Measurements from ENCODE around the gene SPO11. TPM values are rescaled to one million over a fixed set of nuclear protein-coding genes. Genes with fewer than 3 reads are reported as not detected.

The SPO11 gene
- total RNA-seq, 2 experiments from 2014 or later: not detected

DNA sequence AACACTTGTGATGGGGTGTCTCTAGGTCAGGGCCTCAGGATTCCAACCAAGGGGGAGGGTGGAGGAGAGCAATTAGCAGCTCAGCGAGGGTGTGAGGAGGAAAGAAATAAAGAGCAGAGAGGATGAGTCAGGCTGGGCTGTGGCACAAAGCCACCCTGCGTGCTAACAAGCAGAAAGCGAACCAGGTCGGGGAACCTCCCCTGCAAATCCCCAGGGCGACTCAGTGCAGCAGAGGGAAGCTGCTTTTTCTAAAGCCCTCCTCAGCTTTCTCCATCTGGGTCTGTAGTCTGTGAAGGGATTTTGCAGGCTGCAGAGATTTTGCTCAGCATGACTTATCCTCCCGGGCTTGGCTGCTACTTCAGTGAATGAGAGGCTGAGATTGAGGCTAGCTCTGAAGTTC is 6.6 kb upstream of the SPO11 start:
- Histone ChIP-seq H3K27ac (ENCODE audit: low read depth in 1 of 2, low read length in 2 of 2) (no peak overlapping the region), H3K4me1 (ENCODE audit: insufficient read depth, low read length) (no peaks in the 10 kb centered on the region), H3K36me3 (ENCODE audit: insufficient read depth, low read length) (no peaks in the 10 kb centered on the region), H3K9me3 (ENCODE audit: control insufficient read depth in 1 of 2, insufficient read depth in 1 of 2, low read length in 2 of 2) (no peaks in the 10 kb centered on the region), H3K27me3 (ENCODE audit: control insufficient read depth in 1 of 2, insufficient read depth in 2 of 2, low read length in 2 of 2) (peaks cover 6 to 19% of the 10 kb centered on the region in 2 experiments), H3K4me3 (ENCODE audit: low read length) (no peak overlapping the region)
- Mint-ChIP-seq H3K9me3 (peaks cover 4% of the 10 kb centered on the region), H3K4me3 (no peak overlapping the region), H3K27ac (no peak overlapping the region), H3K4me1 (ENCODE audit: low read depth) (no peaks in the 10 kb centered on the region), H3K36me3 (ENCODE audit: low read depth) (no peaks in the 10 kb centered on the region), H3K27me3 (peaks cover 61% of the 10 kb centered on the region)
- ATAC-seq (ENCODE audit: poor library complexity): no peak
- ChIA-PET CTCF (no interaction called here), POLR2A (no interaction called here)
- TF ChIP-seq CTCF (IDR thresholded peaks at IDR 0.05): no peak
- no peak for DNase-seq
- intact Hi-C loops (cut with DNase I, micrococcal nuclease): no loop called here

DNA sequence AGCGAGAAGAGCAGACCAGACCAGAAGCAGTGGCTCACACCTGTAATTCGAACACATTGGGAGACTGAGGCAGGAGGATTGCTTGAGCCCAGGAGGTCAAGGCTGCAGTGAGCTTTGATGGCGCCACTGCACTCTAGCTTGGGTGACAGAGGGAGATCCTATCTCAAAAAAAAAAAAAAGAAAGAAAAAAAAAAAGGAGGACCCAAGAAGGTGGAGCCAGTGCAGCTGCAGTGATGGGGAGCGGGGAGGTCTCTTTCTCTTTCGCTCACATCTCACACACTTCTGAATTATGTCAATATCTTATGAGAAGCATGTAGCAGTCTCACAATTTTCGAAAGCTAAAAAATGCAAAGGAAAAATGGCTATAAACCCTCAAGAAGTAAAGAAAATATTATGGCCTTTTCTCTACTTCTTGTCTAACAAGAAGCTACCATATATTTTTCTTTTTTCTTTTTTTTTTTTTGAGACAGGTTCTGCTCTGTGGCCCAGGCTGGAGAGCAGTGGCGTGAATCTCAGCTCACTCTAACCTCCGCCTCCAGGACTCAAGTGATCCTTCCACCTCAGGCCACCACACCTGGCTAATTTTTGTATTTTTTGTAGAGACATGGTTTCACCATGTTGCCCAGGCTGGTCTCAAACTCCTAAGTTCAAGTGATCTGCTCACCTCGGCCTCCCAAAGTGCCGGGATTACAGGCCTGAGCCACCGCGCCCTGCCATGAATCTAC is 3.8 kb upstream of the SPO11 start:
- CTCF ChIA-PET: no interaction called here
- H3K36me3 Mint-ChIP-seq (ENCODE audit: low read depth): no peaks in the 10 kb centered on the region
- Histone ChIP-seq H3K27me3 (ENCODE audit: control insufficient read depth in 1 of 2, insufficient read depth in 2 of 2, low read length in 2 of 2) (peaks cover 15 to 26% of the 10 kb centered on the region in 2 experiments), H3K9me3 (ENCODE audit: control insufficient read depth in 1 of 2, insufficient read depth in 1 of 2, low read length in 2 of 2) (peaks cover 0 to 9% of the 10 kb centered on the region in 2 experiments), H3K27ac (ENCODE audit: low read depth in 1 of 2, low read length in 2 of 2) (no peak overlapping the region), H3K36me3 (ENCODE audit: insufficient read depth, low read length) (no peaks in the 10 kb centered on the region), H3K4me3 (ENCODE audit: low read length) (no peak overlapping the region), H3K4me1 (ENCODE audit: insufficient read depth, low read length) (no peaks in the 10 kb centered on the region)
- POLR2A ChIA-PET: no interaction called here
- TF ChIP-seq CTCF (IDR thresholded peaks at IDR 0.05): no peak
- H3K4me1 Mint-ChIP-seq (ENCODE audit: low read depth): no peaks in the 10 kb centered on the region
- H3K4me3 Mint-ChIP-seq: no peak overlapping the region
- H3K27me3 Mint-ChIP-seq: peaks cover 57% of the 10 kb centered on the region
- no peak overlapping the region for H3K27ac Mint-ChIP-seq
- intact Hi-C loops (cut with DNase I, micrococcal nuclease): no loop called here
- H3K9me3 Mint-ChIP-seq: peaks cover 4% of the 10 kb centered on the region
- ATAC-seq (ENCODE audit: poor library complexity) (no peak), DNase-seq (no peak)

GRCh38 chr20:57326667-57327455 is 2.7 kb upstream of the SPO11 start:
- no peak overlapping the region for H3K27ac ChIP-seq (ENCODE audit: low read depth in 1 of 2, low read length in 2 of 2)
- intact Hi-C loops (cut with DNase I, micrococcal nuclease): no loop called here
- CTCF ChIA-PET: no interaction called here
- no peaks in the 10 kb centered on the region for H3K4me1 Mint-ChIP-seq (ENCODE audit: low read depth)
- peaks cover 22% of the 10 kb centered on the region in 2 experiments for H3K27me3 ChIP-seq (ENCODE audit: control insufficient read depth in 1 of 2, insufficient read depth in 2 of 2, low read length in 2 of 2)
- no peaks in the 10 kb centered on the region for H3K36me3 ChIP-seq (ENCODE audit: insufficient read depth, low read length)
- POLR2A ChIA-PET: interaction anchor here (0.5 kb wide), 1 partner anchor 224 kb away, joined by 3 read pairs; no protein-coding TSS in a partner anchor
- H3K36me3 Mint-ChIP-seq (ENCODE audit: low read depth): no peaks in the 10 kb centered on the region
- H3K27ac Mint-ChIP-seq: no peak overlapping the region
- no peak overlapping the region for H3K4me3 ChIP-seq (ENCODE audit: low read length)
- TF ChIP-seq CTCF (IDR thresholded peaks at IDR 0.05): no peak
- H3K4me1 ChIP-seq (ENCODE audit: insufficient read depth, low read length): no peaks in the 10 kb centered on the region
- peaks cover 4% of the 10 kb centered on the region for H3K9me3 Mint-ChIP-seq
- peaks cover 56% of the 10 kb centered on the region for H3K27me3 Mint-ChIP-seq
- H3K9me3 ChIP-seq (ENCODE audit: control insufficient read depth in 1 of 2, insufficient read depth in 1 of 2, low read length in 2 of 2): peaks cover 0 to 9% of the 10 kb centered on the region in 2 experiments
- ATAC-seq (ENCODE audit: poor library complexity) (no peak), DNase-seq (no peak)
- no peak overlapping the region for H3K4me3 Mint-ChIP-seq

All from CD4-positive, alpha-beta T cell (primary cell).